HG02885 (cell line): ENCODE results near the gene ARRDC2.
"Not testable (repeated sequence)": the region's sequence is repeated elsewhere in the genome, so short reads cannot be mapped to it uniquely, and the experiment has no call there.

Source experiments
- ATAC-seq: cut with Tn5 transposase; IDR thresholded peaks from one replicate; pipeline ENCODE4 v1.9.1; 2021; ENCODE audit warnings: mild to moderate bottlenecking; ENCODE audit not compliant: unreplicated experiment, poor library complexity

The ARRDC2 gene

GRCh38 chr19:18013210-18014111 lies 5.5 kb downstream of the ARRDC2 start:
- ATAC-seq, result no peak

DNA sequence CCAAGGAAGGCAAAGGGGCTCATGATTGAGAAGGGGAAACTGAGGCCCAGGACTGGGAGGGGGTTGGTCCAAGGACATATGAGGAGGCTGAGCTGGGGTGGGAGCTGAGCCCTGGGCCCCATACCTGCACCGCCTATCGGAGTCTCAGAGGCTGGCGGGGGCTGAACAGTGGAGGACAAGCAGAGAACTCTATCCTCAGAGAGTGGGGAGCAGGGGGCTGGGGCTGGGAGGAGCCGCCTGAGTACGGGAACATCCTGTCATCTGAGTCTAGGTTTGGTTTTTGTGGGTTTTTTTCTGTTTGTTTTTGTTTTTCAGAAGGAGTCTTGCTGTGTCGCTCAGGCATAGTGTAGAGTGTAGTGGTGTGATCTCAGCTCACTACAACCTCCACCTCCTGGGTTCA lies 6.2 kb downstream of the ARRDC2 start:
- ATAC-seq, result no peak

- ATAC-seq, result no peak
Measured at GRCh38 chr19:18016209-18016910, 8.4 kb downstream of the ARRDC2 start.

- no peak for ATAC-seq
Measured at GRCh38 chr19:18017275-18018083, 9.5 kb downstream of the ARRDC2 start.

DNA sequence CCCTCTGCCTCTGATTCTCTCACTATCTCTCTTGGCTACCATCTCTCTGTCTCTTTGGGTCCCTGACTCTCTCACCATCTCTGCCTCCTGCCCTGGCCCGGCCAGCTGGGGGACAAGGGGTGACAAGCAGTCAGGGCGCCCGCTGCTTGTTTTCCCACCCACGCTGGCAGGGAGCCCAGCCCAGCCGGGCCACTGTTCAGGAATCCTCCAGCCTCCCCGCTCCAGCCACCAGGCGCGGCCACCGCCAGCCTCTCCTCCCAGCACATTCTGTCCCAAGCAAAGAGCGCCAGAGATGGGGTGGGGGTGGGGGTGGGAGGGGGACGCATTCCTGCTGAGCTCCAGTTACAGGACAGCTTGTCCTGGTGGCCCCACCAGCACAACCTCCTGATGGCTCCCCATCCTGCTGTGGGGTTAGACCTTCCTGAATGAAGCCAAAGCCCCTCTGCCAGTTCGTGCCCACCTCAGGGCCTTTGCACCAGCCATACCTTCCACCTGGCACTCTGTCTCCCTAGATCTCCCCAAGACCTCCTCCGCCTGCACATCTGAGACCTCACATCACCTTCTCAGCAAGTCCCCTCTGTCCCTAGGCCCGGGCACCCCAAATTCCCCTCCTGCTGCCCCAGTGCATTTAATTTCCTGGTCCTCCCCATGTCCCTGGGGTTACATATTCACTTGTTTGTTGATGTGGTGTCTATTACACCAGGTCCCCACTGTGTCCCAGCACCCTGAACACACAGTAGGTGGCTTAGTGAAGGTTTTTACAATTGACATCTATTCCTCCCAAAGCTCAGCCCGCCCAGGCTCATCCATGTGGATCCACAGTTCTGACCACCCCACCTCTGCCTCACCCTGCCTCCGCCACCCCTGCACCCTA lies 12.5 kb downstream of the ARRDC2 start:
- ATAC-seq, result no peak

GRCh38 chr19:18021121-18021755 lies 13.3 kb downstream of the ARRDC2 start:
- no peak for ATAC-seq

GRCh38 chr19:18023622-18024251 lies 15.8 kb downstream of the ARRDC2 start:
- ATAC-seq, result no peak

DNA sequence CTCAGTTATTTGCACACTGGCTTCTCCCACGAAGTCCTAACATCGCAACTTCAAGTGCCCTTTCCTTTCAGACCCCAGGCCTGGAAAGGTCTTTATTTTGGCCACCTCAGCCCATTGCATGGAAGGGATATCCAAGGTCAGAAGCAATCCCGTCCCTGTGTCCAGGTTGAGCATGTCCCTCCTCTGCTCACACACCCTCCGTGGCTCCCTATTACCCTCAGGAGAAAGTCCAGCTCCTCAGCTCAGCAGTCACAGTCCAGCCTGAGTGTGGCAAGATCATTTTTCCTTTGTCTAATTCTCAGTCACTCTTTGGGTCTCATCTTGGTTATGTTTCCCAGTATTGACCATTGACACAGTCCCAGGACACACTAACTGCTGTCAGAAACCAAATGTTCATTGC lies 19.2 kb downstream of the ARRDC2 start:
- ATAC-seq, result no peak

DNA sequence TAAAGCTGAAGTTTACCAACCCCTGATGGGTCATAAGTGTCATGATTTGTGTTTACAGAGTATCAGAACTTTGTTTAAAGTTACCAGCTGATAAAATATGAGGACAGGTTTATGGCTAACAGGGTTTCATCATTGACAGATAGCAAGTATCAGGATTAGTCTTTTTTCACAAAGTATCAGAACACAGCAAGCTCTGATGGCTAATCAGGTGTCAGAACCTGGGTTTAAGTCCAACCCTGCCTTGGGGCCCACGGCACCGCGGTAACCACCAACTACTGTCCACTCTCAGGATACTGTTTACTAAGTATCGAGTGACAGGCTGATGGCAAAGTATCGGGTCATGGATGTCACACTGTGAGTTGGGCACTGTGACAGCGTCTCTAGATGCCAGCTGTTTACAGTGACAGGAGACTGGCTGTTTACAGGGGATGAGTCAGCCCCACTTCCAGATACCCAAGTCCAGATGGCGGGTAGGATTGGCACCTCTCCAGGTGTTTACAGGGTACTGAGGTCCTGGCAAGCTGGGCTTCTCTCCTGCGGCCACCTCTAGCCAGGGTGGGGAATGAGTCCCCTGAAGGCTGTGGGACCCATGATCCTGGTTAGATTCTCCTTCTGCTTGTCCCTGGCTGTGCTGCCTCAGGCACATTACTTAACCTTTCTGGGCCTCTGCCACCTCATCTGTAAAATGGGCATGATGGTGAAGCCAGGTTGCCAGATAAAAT lies 21.8 kb downstream of the ARRDC2 start:
- no peak for ATAC-seq

DNA sequence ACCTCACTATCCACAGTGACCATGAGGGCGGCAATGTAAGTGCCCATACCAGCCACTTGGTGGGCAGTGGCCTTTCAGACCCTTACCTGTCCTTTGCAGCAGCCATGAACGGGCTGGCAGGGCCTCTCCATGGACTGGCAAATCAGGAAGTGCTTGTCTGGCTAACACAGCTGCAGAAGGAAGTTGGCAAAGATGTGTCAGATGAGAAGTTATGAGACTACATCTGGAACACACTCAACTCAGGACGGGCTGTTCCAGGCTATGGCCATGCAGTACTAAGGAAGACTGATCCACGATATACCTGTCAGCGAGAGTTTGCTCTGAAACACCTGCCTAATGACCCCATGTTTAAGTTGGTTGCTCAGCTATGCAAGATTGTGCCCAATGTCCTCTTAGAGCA lies 23.4 kb downstream of the ARRDC2 start:
- not testable (repeated sequence) for ATAC-seq

DNA sequence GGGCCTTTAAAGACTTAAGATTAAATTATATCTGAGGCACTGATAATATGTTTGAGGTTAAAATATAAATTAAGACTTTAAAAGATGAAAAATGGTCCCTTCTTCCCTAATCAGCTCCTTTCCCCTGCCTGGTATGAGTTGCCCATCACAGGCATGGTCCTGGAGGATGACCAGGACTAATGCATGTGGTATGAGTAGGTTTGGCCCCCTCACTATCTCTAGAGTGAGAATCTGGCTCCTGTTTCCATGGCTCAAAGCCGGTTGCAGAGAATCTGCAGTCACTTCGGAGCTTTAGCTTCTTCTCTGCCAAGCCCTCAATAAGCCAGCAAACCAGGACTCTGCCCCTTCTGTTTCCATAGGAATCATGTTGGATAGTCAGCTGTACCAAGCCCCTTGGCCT lies 24.1 kb downstream of the ARRDC2 start:
- ATAC-seq, result not testable (repeated sequence)

DNA sequence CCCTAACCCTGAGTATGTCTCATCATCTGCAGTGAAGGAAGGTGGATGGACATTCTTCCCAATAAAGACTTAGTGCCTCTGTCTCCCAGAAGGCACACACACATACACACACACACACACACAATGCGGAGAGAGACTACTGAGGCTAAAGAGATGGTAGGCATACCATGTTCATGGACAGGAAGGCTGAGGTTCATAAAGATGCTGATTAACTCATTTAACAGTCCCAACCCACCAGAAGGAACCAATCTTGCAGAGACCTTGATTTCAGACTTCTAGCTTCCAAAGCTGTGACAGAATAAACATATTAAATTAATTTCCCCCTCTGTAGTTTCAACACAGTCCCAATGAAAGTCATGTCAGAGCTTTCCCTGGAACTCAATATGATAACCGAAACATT lies 33.1 kb downstream of the ARRDC2 start:
- no peak for ATAC-seq

DNA sequence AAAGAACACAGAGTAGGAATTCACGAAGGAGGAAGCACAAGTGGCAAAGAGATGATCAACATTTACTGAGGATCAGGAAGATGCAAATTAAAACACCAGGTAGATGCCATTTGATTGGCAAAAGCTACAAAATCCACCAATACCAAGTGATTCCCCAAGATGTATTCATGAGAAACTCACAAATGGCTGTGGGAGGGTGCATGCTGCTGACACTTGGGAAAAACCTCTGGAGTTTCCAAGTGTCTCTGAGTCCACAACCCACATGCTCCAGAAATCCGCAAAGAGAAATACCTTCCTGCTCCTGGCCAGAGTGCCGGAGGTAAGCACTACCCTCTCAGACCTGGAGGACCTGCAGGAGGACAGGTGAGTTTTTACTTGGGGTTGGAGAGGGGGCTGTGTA lies 35.7 kb downstream of the ARRDC2 start:
- no peak for ATAC-seq

- peak; percentile 92 for ATAC-seq
Measured at GRCh38 chr19:18044825-18045304, 36.9 kb downstream of the ARRDC2 start.

GRCh38 chr19:18045307-18046050 lies 37.5 kb downstream of the ARRDC2 start:
- ATAC-seq, result no peak

DNA sequence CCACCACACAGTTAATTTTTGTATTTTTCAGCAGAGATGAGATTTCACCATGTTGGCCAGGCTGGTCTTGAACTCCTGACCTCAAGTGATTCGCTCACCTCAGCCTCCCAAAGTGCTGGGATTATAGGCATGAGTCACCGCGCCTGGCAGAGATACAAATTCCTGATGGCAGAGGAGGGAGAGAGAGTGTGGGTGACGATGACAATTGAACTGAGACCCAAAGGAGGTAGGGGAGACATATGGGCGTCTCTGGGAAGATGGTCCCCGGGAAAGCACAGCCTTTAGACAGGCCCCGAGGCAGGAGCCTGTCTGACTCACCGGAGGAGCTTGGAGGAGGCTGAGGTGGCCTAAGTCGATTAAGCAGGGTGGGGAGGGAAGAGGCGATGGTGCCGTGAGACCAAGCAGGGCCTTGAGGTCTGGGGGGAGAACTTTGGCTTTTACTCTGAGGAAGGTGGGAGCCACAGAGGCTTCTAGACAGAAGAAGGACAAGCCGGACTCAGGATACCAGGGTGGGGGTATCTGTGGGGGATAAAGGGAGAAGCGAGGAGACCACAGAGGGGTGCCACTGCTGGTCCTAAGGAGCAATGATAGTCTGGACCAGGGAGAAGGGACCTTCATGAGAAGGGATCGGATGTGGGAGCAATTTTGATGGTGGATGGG lies 38.2 kb downstream of the ARRDC2 start:
- ATAC-seq, result no peak

DNA sequence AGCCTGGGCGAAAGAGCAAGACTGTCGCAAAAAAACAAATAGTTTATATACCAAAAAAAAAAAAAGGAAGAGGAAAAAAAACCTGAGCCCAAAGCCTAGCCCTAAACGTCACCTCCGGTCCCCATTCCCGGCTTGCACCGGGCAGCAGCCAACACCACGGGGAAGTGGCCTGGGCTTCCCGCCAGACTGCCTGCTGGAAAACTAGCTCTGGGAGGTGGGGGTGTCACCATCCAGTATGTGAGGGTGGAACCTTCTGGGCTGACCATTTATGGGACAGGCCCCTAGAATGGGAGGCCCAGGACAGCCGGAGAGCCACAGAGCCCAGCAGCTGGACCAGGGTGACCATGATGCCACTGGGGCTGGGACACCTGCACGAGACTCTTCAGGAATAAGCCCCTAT lies 41.4 kb downstream of the ARRDC2 start:
- ATAC-seq, result no peak
